OCI-LY7 (cell line): ENCODE measurements around the gene IPO13. TPM values are rescaled to one million over a fixed set of nuclear protein-coding genes. Genes with fewer than 3 reads are reported as not detected.

ENCODE experiments used
- BruUV-seq: library from RNA; stranded (reverse); fragments of 400-500 nt; replicated peaks from 2 replicates; lab custom pipeline; 2021; lab: Mats Ljungman, UMichigan
- CTCF ChIA-PET: fragments of 300-600 bp; sonication (Branson Sonifier 250); formaldehyde crosslinking; loops from one replicate; lab custom pipeline; 2022; ENCODE audit warnings: antibody characterized with exemption; ENCODE audit not compliant: unreplicated experiment; lab: Charles Lee
- POLR2A ChIA-PET: fragments of 300-600 bp; sonication (Branson Sonifier 250); formaldehyde crosslinking; loops from one replicate; lab custom pipeline; 2022; ENCODE audit warnings: antibody characterized with exemption; lab: Charles Lee
- DNase-seq: peaks from one replicate; pipeline ENCODE4 v3.0.0-alpha.2; 2015; ENCODE audit warnings: low spot score
- H2AFZ ChIP-seq: fragments of 200-600 bp; sonication (generic), shearing (Covaris generic); 2 replicates; pipeline ENCODE4 v1.6.1; 2014; ENCODE audit warnings: mild to moderate bottlenecking, antibody characterized with exemption, low read length, moderate library complexity
- H3K27ac ChIP-seq: fragments of 200-600 bp; sonication (generic); 2 replicates; pipeline ENCODE4 v1.5.1; 2014; ENCODE audit warnings: mixed run types, low read depth, mild to moderate bottlenecking, moderate library complexity, low read length, inconsistent platforms; ENCODE audit not compliant: poor library complexity, severe bottlenecking
- H3K36me3 ChIP-seq: fragments of 200-600 bp; sonication (generic); 2 replicates; pipeline ENCODE4 v1.6.1; 2014; ENCODE audit warnings: mild to moderate bottlenecking, antibody characterized with exemption, low read length, moderate library complexity, mixed read lengths; ENCODE audit not compliant: insufficient read depth
- H3K4me1 ChIP-seq: fragments of 200-600 bp; sonication (generic); 2 replicates; pipeline ENCODE4 v1.5.1; 2014; ENCODE audit warnings: mild to moderate bottlenecking, low read length; ENCODE audit not compliant: insufficient read depth, poor library complexity, severe bottlenecking
- H3K4me2 ChIP-seq: fragments of 200-600 bp; sonication (generic); 2 replicates; pipeline ENCODE4 v1.6.1; 2014; ENCODE audit warnings: mild to moderate bottlenecking, low read length
- H3K4me3 ChIP-seq: fragments of 200-600 bp; sonication (generic); 2 replicates; pipeline ENCODE4 v1.5.1; 2014; ENCODE audit warnings: mild to moderate bottlenecking, low read depth, low read length; ENCODE audit not compliant: poor library complexity, severe bottlenecking
- H3K79me2 ChIP-seq: fragments of 200-600 bp; sonication (generic); 2 replicates; pipeline ENCODE4 v1.6.1; 2016; ENCODE audit warnings: low read depth, mild to moderate bottlenecking, low read length, moderate library complexity, mixed read lengths; ENCODE audit not compliant: insufficient read depth
- H3K9me2 ChIP-seq: fragments of 200-600 bp; sonication (generic); 2 replicates; pipeline ENCODE4 v1.6.1; 2016; ENCODE audit warnings: mild to moderate bottlenecking, low read length, mixed read lengths; ENCODE audit not compliant: insufficient read depth
- H3K9me3 ChIP-seq: fragments of 200-600 bp; sonication (generic); 2 replicates; pipeline ENCODE4 v1.6.1; 2014; ENCODE audit warnings: mild to moderate bottlenecking, mixed run types, low read length, mixed read lengths
- H4K20me1 ChIP-seq: fragments of 200-600 bp; sonication (generic); 2 replicates; pipeline ENCODE4 v1.6.1; 2014; ENCODE audit warnings: mild to moderate bottlenecking, antibody characterized with exemption, low read length, moderate library complexity, mixed read lengths; ENCODE audit not compliant: insufficient read depth
- EZH2phosphoT487 ChIP-seq: fragments of 200-600 bp; sonication (generic); IDR thresholded peaks from 2 replicates; pipeline ENCODE4 v1.6.1; 2018; ENCODE audit warnings: low read depth, borderline replicate concordance, mild to moderate bottlenecking, mixed run types, antibody characterized with exemption, low read length, moderate library complexity, mixed read lengths
- intact Hi-C: fragments of 100-400 bp; cut with micrococcal nuclease; formaldehyde crosslinking; loops from one replicate; pipeline ENCODE4 v1.10.0; 2022; ENCODE audit not compliant: unreplicated experiment
- total RNA-seq, 2 experiments: library from RNA; depleted of rRNA in 1 of 2; stranded (reverse); fragments of >200 nt in 1 of 2; shearing (Covaris generic) in 1 of 2; gene quantifications; 2 replicates each; pipeline ENCODE4 v1.2.3, GENCODE V29; 2014 to 2022
- TF ChIP-seq, protein P1 (sequence below): fragments of 200-600 bp; sonication (generic); conservative IDR thresholded peaks from 2 replicates; pipeline ENCODE4 v1.5.1; 2014; ENCODE audit warnings: mild to moderate bottlenecking, antibody characterized with exemption, low read length, moderate library complexity, mixed read lengths

Gene IPO13
- total RNA-seq, 2 experiments from 2014 or later: 17.8 to 24.1 TPM

DNA sequence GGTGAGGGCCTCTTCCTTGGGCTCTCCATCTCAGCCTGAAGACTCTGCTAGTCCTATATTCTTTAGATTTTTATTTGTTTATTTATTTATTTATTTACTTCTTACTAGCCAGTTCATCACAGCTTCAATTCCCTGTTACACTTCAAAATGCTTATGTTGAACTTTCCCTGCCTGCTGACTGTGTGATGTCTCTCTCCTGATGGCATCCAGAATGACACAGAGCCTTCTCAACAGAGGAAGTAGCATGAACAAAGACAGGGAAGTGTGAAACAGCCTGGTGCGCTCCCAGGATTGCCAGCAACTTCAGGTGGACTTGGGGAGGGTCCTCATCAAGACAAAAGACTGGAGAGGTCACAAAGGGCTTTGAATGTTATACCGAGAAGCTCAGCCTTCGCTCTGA is 4.3 kb upstream of the IPO13 start:
- Histone ChIP-seq H3K79me2 (peaks cover 3% of the 10 kb centered on the region; the same call in 1 of the 2 replicates), H4K20me1 (no peaks in the 10 kb centered on the region), H3K9me2 (no peaks in the 10 kb centered on the region), H3K4me3 (no peak overlapping the region), H2AFZ (no peak overlapping the region), H3K4me1 (peaks cover 12% of the 10 kb centered on the region), H3K27ac (no peak overlapping the region), H3K4me2 (no peak overlapping the region), H3K9me3 (no peaks in the 10 kb centered on the region), H3K36me3 (peaks cover 7% of the 10 kb centered on the region; the same call in 1 of the 2 replicates)
- CTCF ChIA-PET: interaction anchor here (0.6 kb wide), 1 partner anchor 184 kb away, joined by 3 read pairs; no protein-coding TSS in a partner anchor
- no peak for TF ChIP-seq EZH2phosphoT487
- TF ChIP-seq, protein P1, sequence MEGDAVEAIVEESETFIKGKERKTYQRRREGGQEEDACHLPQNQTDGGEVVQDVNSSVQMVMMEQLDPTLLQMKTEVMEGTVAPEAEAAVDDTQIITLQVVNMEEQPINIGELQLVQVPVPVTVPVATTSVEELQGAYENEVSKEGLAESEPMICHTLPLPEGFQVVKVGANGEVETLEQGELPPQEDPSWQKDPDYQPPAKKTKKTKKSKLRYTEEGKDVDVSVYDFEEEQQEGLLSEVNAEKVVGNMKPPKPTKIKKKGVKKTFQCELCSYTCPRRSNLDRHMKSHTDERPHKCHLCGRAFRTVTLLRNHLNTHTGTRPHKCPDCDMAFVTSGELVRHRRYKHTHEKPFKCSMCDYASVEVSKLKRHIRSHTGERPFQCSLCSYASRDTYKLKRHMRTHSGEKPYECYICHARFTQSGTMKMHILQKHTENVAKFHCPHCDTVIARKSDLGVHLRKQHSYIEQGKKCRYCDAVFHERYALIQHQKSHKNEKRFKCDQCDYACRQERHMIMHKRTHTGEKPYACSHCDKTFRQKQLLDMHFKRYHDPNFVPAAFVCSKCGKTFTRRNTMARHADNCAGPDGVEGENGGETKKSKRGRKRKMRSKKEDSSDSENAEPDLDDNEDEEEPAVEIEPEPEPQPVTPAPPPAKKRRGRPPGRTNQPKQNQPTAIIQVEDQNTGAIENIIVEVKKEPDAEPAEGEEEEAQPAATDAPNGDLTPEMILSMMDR: no peak
- no peak for DNase-seq
- intact Hi-C loops: no loop called here
- POLR2A ChIA-PET: no interaction called here
- BruUV-seq: TSS peak; percentile 28

DNA sequence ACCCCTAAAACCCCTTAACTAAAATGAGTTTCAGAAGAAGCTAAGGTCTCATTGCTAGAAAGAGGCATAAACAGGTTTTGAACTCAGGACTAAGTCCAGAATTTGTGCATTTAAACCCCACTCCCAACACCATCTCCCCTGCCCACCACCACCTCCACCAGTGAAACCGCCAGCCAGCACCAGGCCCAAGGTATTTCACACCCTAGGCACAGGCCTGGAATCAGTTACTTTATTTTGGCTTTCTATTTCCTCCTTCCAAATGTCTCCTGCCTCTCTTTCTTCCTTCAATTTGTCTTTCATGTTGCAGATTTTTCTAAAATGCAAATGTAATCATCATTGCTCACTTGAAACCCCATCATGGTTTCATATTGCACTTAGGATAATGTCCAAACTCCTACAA is 1.9 kb upstream of the IPO13 start:
- Histone ChIP-seq H3K27ac (no peak overlapping the region), H3K79me2 (peaks cover 3% of the 10 kb centered on the region; the same call in 1 of the 2 replicates), H3K4me3 (no peak overlapping the region), H3K9me3 (no peaks in the 10 kb centered on the region), H3K36me3 (peaks cover 9% of the 10 kb centered on the region; the same call in 1 of the 2 replicates), H3K4me2 (peak overlapping the region; percentile 91; the same call in 1 of the 2 replicates), H4K20me1 (no peaks in the 10 kb centered on the region), H3K9me2 (no peaks in the 10 kb centered on the region), H3K4me1 (peaks cover 22% of the 10 kb centered on the region), H2AFZ (no peak overlapping the region)
- no peak for TF ChIP-seq EZH2phosphoT487
- TF ChIP-seq, protein P1: no peak
- BruUV-seq: no TSS peak
- intact Hi-C loops: no loop called here
- ChIA-PET POLR2A (interaction anchor here (0.6 to 0.9 kb wide), 2 partner anchors 113 to 293 kb away, joined by 3 to 4 read pairs; no protein-coding TSS in a partner anchor), CTCF (interaction anchor here (0.6 to 1.7 kb wide), 2 partner anchors 14 to 107 kb away, joined by 3 to 4 read pairs; no protein-coding TSS in a partner anchor)
- DNase-seq: no peak

DNA sequence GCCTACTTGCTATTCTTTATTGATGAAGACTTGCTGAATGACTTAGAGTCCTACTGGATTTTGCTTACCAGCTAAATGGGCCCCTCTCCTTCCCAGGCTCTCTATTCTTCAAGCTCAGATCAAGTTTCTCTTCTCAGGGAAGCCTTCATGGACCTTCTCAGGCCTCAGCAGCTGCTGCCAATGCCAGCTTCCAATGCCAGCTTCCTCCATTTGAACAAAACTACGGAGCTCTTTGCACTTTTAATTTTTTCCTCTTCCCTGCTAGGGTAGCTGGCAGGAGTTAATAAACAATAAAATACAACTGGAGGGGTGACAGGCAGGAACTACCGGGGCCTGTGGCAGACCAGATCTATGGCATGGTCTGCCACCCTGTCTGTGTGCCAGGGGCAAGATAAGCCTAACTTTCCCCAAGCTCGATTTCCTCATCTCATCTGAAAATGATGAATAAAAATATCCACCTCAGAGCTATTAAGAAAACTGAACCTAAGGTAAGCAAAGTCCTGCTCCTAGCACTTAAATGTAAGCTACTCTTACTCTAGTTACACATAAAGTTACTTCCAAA is 995 bp upstream of the IPO13 start:
- TF ChIP-seq EZH2phosphoT487: no peak
- TF ChIP-seq, protein P1: no peak
- intact Hi-C loops: loop anchor here (1.0 kb wide), 2 partner anchors 29 to 85 kb away; partner anchors contain the start of gene ATP6V0B
- no peak for DNase-seq

More for the DNA sequence above, 995 bp upstream of the IPO13 start:
- BruUV-seq: TSS peak; percentile 54
- Histone ChIP-seq H2AFZ (peak overlapping the region; percentile 88), H3K4me3 (peak overlapping the region; percentile 76), H4K20me1 (no peaks in the 10 kb centered on the region), H3K27ac (peak overlapping the region; percentile 8), H3K36me3 (peaks cover 18% of the 10 kb centered on the region; the same call in 1 of the 2 replicates), H3K9me2 (no peaks in the 10 kb centered on the region), H3K9me3 (no peaks in the 10 kb centered on the region), H3K4me2 (peak overlapping the region; percentile 91), H3K79me2 (peaks cover 3% of the 10 kb centered on the region; the same call in 1 of the 2 replicates), H3K4me1 (peaks cover 22% of the 10 kb centered on the region)
- ChIA-PET CTCF (interaction anchor here (1.3 to 2.0 kb wide), 3 partner anchors 11 to 182 kb away, joined by 4 to 13 read pairs (median 4); no protein-coding TSS in a partner anchor), POLR2A (interaction anchor here (0.5 to 1.2 kb wide), 9 partner anchors 25 to 780 kb away, joined by 3 to 4 read pairs (median 3); partner anchors contain the start of genes KDM4A and SLC6A9)
